Measurements from ENCODE around the gene TRPC4AP.

Gene TRPC4AP

GRCh38 chr20:34986311-34987287 is 106.0 kb downstream of the TRPC4AP start:
- DNase-seq (ENCODE audit: low read depth in 2 of 2) = no peak

GRCh38 chr20:34985461-34986310 is 106.9 kb downstream of the TRPC4AP start:
- no peak for DNase-seq (ENCODE audit: low read depth in 2 of 2)

- DNase-seq (ENCODE audit: low read depth in 2 of 2) = no peak
Observed at GRCh38 chr20:34984756-34985261, 107.8 kb downstream of the TRPC4AP start.

GRCh38 chr20:34983995-34984735 is 108.4 kb downstream of the TRPC4AP start:
- no peak for DNase-seq (ENCODE audit: low read depth in 2 of 2)

- DNase-seq (ENCODE audit: low read depth in 2 of 2) = no peak
Observed at GRCh38 chr20:34983089-34983820, 109.4 kb downstream of the TRPC4AP start.

- DNase-seq (ENCODE audit: low read depth in 2 of 2) = no peak
Observed at GRCh38 chr20:34982270-34983088, 110.1 kb downstream of the TRPC4AP start.

- DNase-seq (ENCODE audit: low read depth in 2 of 2) = no peak
Observed at GRCh38 chr20:34980543-34981233, 111.9 kb downstream of the TRPC4AP start.

GRCh38 chr20:34979366-34980153 is 113.0 kb downstream of the TRPC4AP start:
- no peak for DNase-seq (ENCODE audit: low read depth in 2 of 2)

- no peak for DNase-seq (ENCODE audit: low read depth in 2 of 2)
Observed at GRCh38 chr20:34978092-34978744, 114.4 kb downstream of the TRPC4AP start.

- DNase-seq (ENCODE audit: low read depth in 2 of 2) = no peak
Observed at GRCh38 chr20:34977365-34978091, 115.1 kb downstream of the TRPC4AP start.

GRCh38 chr20:34976286-34976685 is 116.3 kb downstream of the TRPC4AP start:
- DNase-seq (ENCODE audit: low read depth in 2 of 2) = no peak

GRCh38 chr20:34974246-34974645 is 118.4 kb downstream of the TRPC4AP start:
- DNase-seq (ENCODE audit: low read depth in 2 of 2) = no peak

GRCh38 chr20:34971561-34972235 is 120.9 kb downstream of the TRPC4AP start:
- no peak for DNase-seq (ENCODE audit: low read depth in 2 of 2)

GRCh38 chr20:34970846-34971560 is 121.6 kb downstream of the TRPC4AP start:
- DNase-seq (ENCODE audit: low read depth in 2 of 2) = no peak

- DNase-seq (ENCODE audit: low read depth in 2 of 2) = no peak
Observed at GRCh38 chr20:34970193-34970840, 122.3 kb downstream of the TRPC4AP start.

Data from activated CD8-positive, alpha-beta memory T cell treated with anti-CD3 and anti-CD28 coated beads for 4 hours (primary cell).